ENCODE data around the gene KLHL29. TPM values are rescaled to one million over a fixed set of nuclear protein-coding genes. Genes with fewer than 3 reads are reported as not detected.

Gene KLHL29
- polyA plus RNA-seq, 1 of the 3 experiments (the other 2 are of a cell fraction): 4.6 TPM

- TF ChIP-seq, protein P1, sequence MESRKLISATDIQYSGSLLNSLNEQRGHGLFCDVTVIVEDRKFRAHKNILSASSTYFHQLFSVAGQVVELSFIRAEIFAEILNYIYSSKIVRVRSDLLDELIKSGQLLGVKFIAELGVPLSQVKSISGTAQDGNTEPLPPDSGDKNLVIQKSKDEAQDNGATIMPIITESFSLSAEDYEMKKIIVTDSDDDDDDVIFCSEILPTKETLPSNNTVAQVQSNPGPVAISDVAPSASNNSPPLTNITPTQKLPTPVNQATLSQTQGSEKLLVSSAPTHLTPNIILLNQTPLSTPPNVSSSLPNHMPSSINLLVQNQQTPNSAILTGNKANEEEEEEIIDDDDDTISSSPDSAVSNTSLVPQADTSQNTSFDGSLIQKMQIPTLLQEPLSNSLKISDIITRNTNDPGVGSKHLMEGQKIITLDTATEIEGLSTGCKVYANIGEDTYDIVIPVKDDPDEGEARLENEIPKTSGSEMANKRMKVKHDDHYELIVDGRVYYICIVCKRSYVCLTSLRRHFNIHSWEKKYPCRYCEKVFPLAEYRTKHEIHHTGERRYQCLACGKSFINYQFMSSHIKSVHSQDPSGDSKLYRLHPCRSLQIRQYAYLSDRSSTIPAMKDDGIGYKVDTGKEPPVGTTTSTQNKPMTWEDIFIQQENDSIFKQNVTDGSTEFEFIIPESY (IDR thresholded peaks at IDR 0.05; ENCODE audit: borderline replicate concordance, low read depth): no peak
- TF ChIP-seq NFIC (IDR thresholded peaks at IDR 0.05; ENCODE audit: borderline replicate concordance) (no peak), CHD2 (IDR thresholded peaks at IDR 0.05; ENCODE audit: low read length, partially characterized antibody) (no peak), FOSL2 (IDR thresholded peaks at IDR 0.05; ENCODE audit: borderline replicate concordance, low read depth) (no peak), SMC3 (IDR thresholded peaks at IDR 0.05; ENCODE audit: low read depth, low read length) (no peak), GABPA (IDR thresholded peaks at IDR 0.05; ENCODE audit: low read depth) (no peak), RAD21 (IDR thresholded peaks at IDR 0.05; ENCODE audit: low read length) (no peak)
These were observed 26.9 kb downstream of the KLHL29 start (continued) for GRCh38 chr2:23411752-23412431.

GRCh38 chr2:23412556-23413155 lies 27.7 kb downstream of the KLHL29 start:
- peaks cover 7% of the 10 kb centered on the region for H3F3A ChIP-seq (replicated peaks; ENCODE audit: insufficient read depth)
- 64% methylated on average over 11 of the region's 11 CpGs for WGBS (ENCODE audit: low lambda C conversion rate)
- no peaks in the 10 kb centered on the region for H4K20me1 ChIP-seq (ENCODE audit: insufficient read depth)
- H3K4me2 ChIP-seq: peak overlapping the region; percentile 27; the same call in 1 of the 2 replicates
- DNase-seq: no peak
- H3K36me3 ChIP-seq (replicated peaks in 1 of 2; ENCODE audit: control insufficient read depth in 1 of 2, insufficient read depth in 2 of 2, low read length in 1 of 2): no peaks in the 10 kb centered on the region
- ChIA-PET POLR2A (no interaction called here), CTCF (interaction anchor here (0.7 to 3.3 kb wide), 4 partner anchors 8 to 353 kb away, joined by 3 to 39 read pairs (median 4); no protein-coding TSS in a partner anchor)
- H3K4me1 ChIP-seq (ENCODE audit: control insufficient read depth in 1 of 2, insufficient read depth in 2 of 2, low read depth in 1 of 2, low read length in 1 of 2): peaks cover 9 to 19% of the 10 kb centered on the region in 2 experiments; a peak in 3 of 4 replicates
- no peaks in the 10 kb centered on the region; the same call in 1 of the 2 replicates for H3K79me2 ChIP-seq (ENCODE audit: insufficient read depth)
- no peaks in the 10 kb centered on the region for H3K9me3 ChIP-seq
- H3K27me3 ChIP-seq (ENCODE audit: insufficient read depth): no peaks in the 10 kb centered on the region
- H3K4me3 ChIP-seq (ENCODE audit: low read depth in 2 of 2, low read length in 1 of 2): no peak overlapping the region
- no peak overlapping the region for H3K9ac ChIP-seq
- H3K9me2 ChIP-seq: no peaks in the 10 kb centered on the region
- no peak overlapping the region for H2AFZ ChIP-seq (ENCODE audit: low read depth)
- TF ChIP-seq MXI1 (IDR thresholded peaks at IDR 0.05; ENCODE audit: low read depth, low read length) (no peak), RAD21 (IDR thresholded peaks at IDR 0.05; ENCODE audit: low read length) (no peak), POLR2AphosphoS5 (IDR thresholded peaks at IDR 0.05; ENCODE audit: low read depth, low read length) (no peak), IRF3 (IDR thresholded peaks at IDR 0.05; ENCODE audit: low read depth, low read length) (no peak), TAF1 (IDR thresholded peaks at IDR 0.05; ENCODE audit: borderline replicate concordance, low read depth, low read length) (no peak), MEF2A (IDR thresholded peaks at IDR 0.05; ENCODE audit: borderline replicate concordance, low read depth) (no peak), USF2 (IDR thresholded peaks at IDR 0.05; ENCODE audit: borderline replicate concordance, low read depth, low read length) (no peak), SIN3A (IDR thresholded peaks at IDR 0.05; ENCODE audit: borderline replicate concordance, low read depth, low read length) (no peak), REST (IDR thresholded peaks at IDR 0.05; ENCODE audit: low read depth, low read length) (no peak), CHD2 (IDR thresholded peaks at IDR 0.05; ENCODE audit: low read length, partially characterized antibody) (no peak), GATA2 (CRISPR knock-in tag; IDR thresholded peaks at IDR 0.05) (no peak), YY1 (IDR thresholded peaks at IDR 0.05; ENCODE audit: low read depth) (no peak), RFX5 (IDR thresholded peaks at IDR 0.05; ENCODE audit: low read length) (no peak)
- TF ChIP-seq, protein P2, sequence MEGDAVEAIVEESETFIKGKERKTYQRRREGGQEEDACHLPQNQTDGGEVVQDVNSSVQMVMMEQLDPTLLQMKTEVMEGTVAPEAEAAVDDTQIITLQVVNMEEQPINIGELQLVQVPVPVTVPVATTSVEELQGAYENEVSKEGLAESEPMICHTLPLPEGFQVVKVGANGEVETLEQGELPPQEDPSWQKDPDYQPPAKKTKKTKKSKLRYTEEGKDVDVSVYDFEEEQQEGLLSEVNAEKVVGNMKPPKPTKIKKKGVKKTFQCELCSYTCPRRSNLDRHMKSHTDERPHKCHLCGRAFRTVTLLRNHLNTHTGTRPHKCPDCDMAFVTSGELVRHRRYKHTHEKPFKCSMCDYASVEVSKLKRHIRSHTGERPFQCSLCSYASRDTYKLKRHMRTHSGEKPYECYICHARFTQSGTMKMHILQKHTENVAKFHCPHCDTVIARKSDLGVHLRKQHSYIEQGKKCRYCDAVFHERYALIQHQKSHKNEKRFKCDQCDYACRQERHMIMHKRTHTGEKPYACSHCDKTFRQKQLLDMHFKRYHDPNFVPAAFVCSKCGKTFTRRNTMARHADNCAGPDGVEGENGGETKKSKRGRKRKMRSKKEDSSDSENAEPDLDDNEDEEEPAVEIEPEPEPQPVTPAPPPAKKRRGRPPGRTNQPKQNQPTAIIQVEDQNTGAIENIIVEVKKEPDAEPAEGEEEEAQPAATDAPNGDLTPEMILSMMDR (IDR thresholded peaks at IDR 0.05): no peak
- H3K27ac ChIP-seq (ENCODE audit: low read depth in 2 of 2, low read length in 1 of 2): peak overlapping the region in 1 of 2 experiments; percentile 70; a peak in 2 of 4 replicates

All from SK-N-SH (cell line).